MM.1S (cell line): ENCODE data around the gene FAM216B.
"Not testable (repeated sequence)": the region's sequence is repeated elsewhere in the genome, so short reads cannot be mapped to it uniquely, and the experiment has no call there.

Source experiments
- DNase-seq: peaks from one replicate; pipeline ENCODE4 v3.0.0-alpha.2; 2015
- H2AFZ ChIP-seq: fragments of 300-600 bp; sonication (generic); 2 replicates; pipeline ENCODE4 v1.6.0; 2016; ENCODE audit warnings: antibody characterized with exemption, low read length
- H3F3A ChIP-seq: fragments of 300-600 bp; sonication (generic); 2 replicates; pipeline ENCODE4 v1.6.1; 2016; ENCODE audit warnings: mild to moderate bottlenecking, antibody characterized with exemption, low read length, moderate library complexity, mixed read lengths; ENCODE audit not compliant: insufficient read depth
- H3K27ac ChIP-seq: fragments of 300-600 bp; sonication (generic); 2 replicates; pipeline ENCODE4 v1.5.1; 2016; ENCODE audit warnings: mild to moderate bottlenecking, low read length
- H3K27me3 ChIP-seq: fragments of 300-600 bp; sonication (generic); replicated peaks from 2 replicates; pipeline ENCODE4 v1.6.0; 2016; ENCODE audit warnings: low read length; ENCODE audit not compliant: insufficient read depth
- H3K36me3 ChIP-seq: fragments of 300-600 bp; sonication (generic); replicated peaks from 2 replicates; pipeline ENCODE4 v1.6.1; 2016; ENCODE audit warnings: mild to moderate bottlenecking, low read length, mixed read lengths; ENCODE audit not compliant: insufficient read depth
- H3K4me1 ChIP-seq: fragments of 300-600 bp; sonication (generic); 2 replicates; pipeline ENCODE4 v1.6.1; 2016; ENCODE audit warnings: low read length, mixed read lengths
- H3K4me2 ChIP-seq: fragments of 300-600 bp; sonication (generic); 2 replicates; pipeline ENCODE4 v1.6.0; 2016; ENCODE audit warnings: low read depth, low read length
- H3K4me3 ChIP-seq: fragments of 300-600 bp; sonication (generic); 2 replicates; pipeline ENCODE4 v1.5.1; 2016; ENCODE audit warnings: low read length, mixed read lengths
- H3K79me2 ChIP-seq: fragments of 300-600 bp; sonication (generic); 2 replicates; pipeline ENCODE4 v1.6.1; 2016; ENCODE audit warnings: mixed run types, low read length, mixed read lengths
- H3K9ac ChIP-seq: fragments of 300-600 bp; sonication (generic); 2 replicates; pipeline ENCODE4 v1.6.1; 2016; ENCODE audit warnings: low read length, mixed read lengths
- H3K9me2 ChIP-seq: fragments of 300-600 bp; sonication (generic); replicated peaks from 2 replicates; pipeline ENCODE4 v1.6.1; 2016; ENCODE audit warnings: mild to moderate bottlenecking, low read length, mixed read lengths; ENCODE audit not compliant: insufficient read depth
- H3K9me3 ChIP-seq: fragments of 300-600 bp; sonication (generic); replicated peaks from 2 replicates; pipeline ENCODE4 v1.6.1; 2016; ENCODE audit warnings: mild to moderate bottlenecking, low read length, mixed read lengths; ENCODE audit not compliant: insufficient read depth
- H4K20me1 ChIP-seq: fragments of 300-600 bp; sonication (generic); 2 replicates; pipeline ENCODE4 v1.6.1; 2016; ENCODE audit warnings: mild to moderate bottlenecking, low read length, moderate library complexity, mixed read lengths; ENCODE audit not compliant: insufficient read depth
- CTCF ChIP-seq: fragments of 300-600 bp; sonication (generic); IDR thresholded peaks from 2 replicates; pipeline ENCODE4 v1.5.1; 2016; ENCODE audit warnings: antibody characterized with exemption, low read length, mixed read lengths
- EZH2 ChIP-seq: fragments of 300-600 bp; sonication (generic); optimal IDR thresholded peaks from 2 replicates; pipeline ENCODE3; 2017; ENCODE audit warnings: low read depth, mild to moderate bottlenecking, antibody characterized with exemption, low read length, mixed read lengths
- EZH2phosphoT487 ChIP-seq: fragments of 300-600 bp; sonication (generic); IDR thresholded peaks from 2 replicates; pipeline ENCODE4 v1.6.1; 2018; ENCODE audit warnings: antibody characterized with exemption, low read length

Gene FAM216B

GRCh38 chr13:42766016-42766415 lies 15.4 kb upstream of the FAM216B start:
- H4K20me1 ChIP-seq, result no peaks in the 10 kb centered on the region
- H2AFZ ChIP-seq, result no peak overlapping the region
- TF ChIP-seq EZH2phosphoT487, result no peak
- TF ChIP-seq CTCF, result no peak
- TF ChIP-seq EZH2, result no peak
- H3F3A ChIP-seq, result no peaks in the 10 kb centered on the region
- DNase-seq, result no peak
- no peak overlapping the region for H3K9ac ChIP-seq
- no peak overlapping the region for H3K27ac ChIP-seq
- no peaks in the 10 kb centered on the region for H3K79me2 ChIP-seq
- H3K9me3 ChIP-seq, result no peaks in the 10 kb centered on the region
- H3K4me2 ChIP-seq, result no peak overlapping the region
- H3K4me3 ChIP-seq, result no peak overlapping the region
- H3K4me1 ChIP-seq, result no peaks in the 10 kb centered on the region
- no peaks in the 10 kb centered on the region for H3K9me2 ChIP-seq
- H3K27me3 ChIP-seq, result no peaks in the 10 kb centered on the region
- no peaks in the 10 kb centered on the region for H3K36me3 ChIP-seq

- no peaks in the 10 kb centered on the region for H4K20me1 ChIP-seq
- no peaks in the 10 kb centered on the region for H3K79me2 ChIP-seq
- H3K4me2 ChIP-seq, result no peak overlapping the region
- no peaks in the 10 kb centered on the region for H3K9me3 ChIP-seq
- no peak for TF ChIP-seq EZH2phosphoT487
- TF ChIP-seq CTCF, result no peak
- no peak for TF ChIP-seq EZH2
- no peak overlapping the region for H3K4me3 ChIP-seq
- DNase-seq, result no peak
- no peak overlapping the region for H3K27ac ChIP-seq
- no peaks in the 10 kb centered on the region for H3K4me1 ChIP-seq
- no peak overlapping the region for H2AFZ ChIP-seq
- no peaks in the 10 kb centered on the region for H3F3A ChIP-seq
- no peak overlapping the region for H3K9ac ChIP-seq
- no peaks in the 10 kb centered on the region for H3K9me2 ChIP-seq
- H3K36me3 ChIP-seq, result no peaks in the 10 kb centered on the region
- H3K27me3 ChIP-seq, result no peaks in the 10 kb centered on the region
Observed at GRCh38 chr13:42769650-42770049, 11.7 kb upstream of the FAM216B start.

GRCh38 chr13:42776558-42776957 lies 4.8 kb upstream of the FAM216B start:
- not testable (repeated sequence) for DNase-seq, H2AFZ ChIP-seq

DNA sequence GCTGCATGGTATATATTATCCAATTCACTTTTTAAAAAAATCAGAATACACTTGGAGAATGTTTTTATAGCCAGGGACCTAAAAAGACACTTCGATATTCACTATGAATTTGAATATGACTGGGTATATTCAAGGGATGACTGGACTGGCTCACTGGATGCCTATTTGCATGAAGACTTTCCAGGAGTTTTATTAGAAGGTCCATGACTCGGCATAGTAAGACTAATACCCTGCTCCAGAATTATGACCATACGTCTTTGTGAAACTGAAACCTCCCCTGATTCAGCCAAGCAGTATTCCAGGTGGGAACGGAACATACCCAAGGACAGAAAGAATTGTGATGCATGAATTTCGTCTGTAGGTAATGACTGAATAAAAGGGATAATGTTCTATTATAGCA lies 3.9 kb upstream of the FAM216B start:
- Histone ChIP-seq H2AFZ (no peak overlapping the region), H3K4me2 (no peak overlapping the region), H3K9me3 (no peaks in the 10 kb centered on the region), H3K9me2 (no peaks in the 10 kb centered on the region), H3K36me3 (no peaks in the 10 kb centered on the region), H3K79me2 (no peaks in the 10 kb centered on the region), H3K27ac (no peak overlapping the region), H4K20me1 (no peaks in the 10 kb centered on the region), H3K4me1 (no peaks in the 10 kb centered on the region), H3K27me3 (no peaks in the 10 kb centered on the region), H3K9ac (no peak overlapping the region), H3K4me3 (no peak overlapping the region), H3F3A (no peaks in the 10 kb centered on the region)
- DNase-seq, result no peak
- no peak for TF ChIP-seq EZH2
- TF ChIP-seq EZH2phosphoT487, result no peak
- TF ChIP-seq CTCF, result no peak

More at GRCh38 chr13:42776558-42776957, 4.8 kb upstream of the FAM216B start:
- H4K20me1 ChIP-seq, H3K9ac ChIP-seq, H3K9me3 ChIP-seq, H3K36me3 ChIP-seq, H3K27me3 ChIP-seq, H3K9me2 ChIP-seq, H3K79me2 ChIP-seq, H3K27ac ChIP-seq, H3K4me3 ChIP-seq, H3F3A ChIP-seq, H3K4me2 ChIP-seq, H3K4me1 ChIP-seq: not testable (repeated sequence)
